Glomerular endothelial cell (primary cell): Measurements from ENCODE around the gene FCHO1. TPM values are rescaled to one million over a fixed set of nuclear protein-coding genes. Genes with fewer than 3 reads are reported as not detected.

ENCODE experiments used
- DNase-seq: peaks from one replicate; pipeline ENCODE4 v3.0.0-alpha.2; 2011; ENCODE audit warnings: low read depth, low spot score; ENCODE audit errors: extremely low read depth
- total RNA-seq: library from RNA; depleted of rRNA; stranded (reverse); fragments of >200 nt; gene quantifications from 2 replicates; pipeline ENCODE4 v1.2.3, GENCODE V29; 2015

FCHO1 gene
- total RNA-seq, 1 donor from 2014 or later, result 0.93 TPM

DNA sequence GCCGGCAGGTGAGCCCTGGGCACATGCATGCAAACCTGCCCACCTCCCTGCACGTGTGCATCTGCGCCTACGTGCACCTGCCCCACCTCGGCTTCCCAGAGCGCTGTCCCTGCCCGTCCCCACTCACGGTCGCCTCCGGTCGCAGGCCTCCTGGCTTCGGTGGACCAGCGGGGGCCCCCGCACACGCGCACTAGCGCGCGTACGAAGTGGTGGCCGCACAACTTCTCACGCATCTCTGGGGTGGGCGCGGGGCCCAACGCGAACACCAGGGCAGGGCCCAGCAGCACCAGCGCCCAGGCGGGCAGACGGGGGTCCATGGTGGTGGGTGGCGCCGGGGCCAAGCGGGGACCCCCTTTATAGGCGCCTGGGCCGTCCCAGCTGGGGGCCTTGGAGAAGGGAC is 69.9 kb downstream of the FCHO1 start, which contains the start of gene INSL3:
Gene INSL3 (minus strand): TSS at position 330 of the 400 bp plus-strand sequence. CDS start 13 bp downstream, at position 317.
- no peak for DNase-seq

- DNase-seq, result no peak
Observed at GRCh38 chr19:17824339-17824738, 73.1 kb downstream of the FCHO1 start.

DNA sequence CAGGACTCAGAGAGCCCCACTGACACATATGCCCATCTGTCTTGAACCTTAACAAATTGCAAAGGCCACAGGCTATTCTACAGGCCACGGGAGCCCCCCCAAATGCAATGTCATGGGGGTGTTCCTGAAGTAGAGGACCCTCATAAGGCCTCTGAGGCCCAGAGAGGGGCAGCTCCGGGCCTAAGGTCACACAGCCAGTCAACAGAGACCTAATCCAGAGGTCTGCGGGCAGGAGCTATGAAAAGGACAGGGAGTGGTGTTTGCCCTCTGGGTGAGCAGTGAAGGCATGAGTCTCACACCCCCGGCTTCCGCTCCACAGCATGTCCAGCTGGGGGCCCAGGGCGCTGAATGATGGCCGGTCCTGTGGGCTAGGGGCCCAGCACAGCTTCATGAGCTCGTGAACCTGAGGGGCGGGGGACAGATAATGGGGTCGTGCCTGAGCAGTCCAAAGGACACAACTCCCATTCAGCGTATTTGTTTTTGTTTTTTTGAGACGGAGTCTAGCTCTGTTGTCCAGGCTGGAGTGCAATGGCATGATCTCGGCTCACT is 75.3 kb downstream of the FCHO1 start:
- DNase-seq, result no peak

- DNase-seq, result no peak
Observed at GRCh38 chr19:17829855-17830566, 78.7 kb downstream of the FCHO1 start.

GRCh38 chr19:17830567-17831418 is 79.5 kb downstream of the FCHO1 start:
- no peak for DNase-seq

DNA sequence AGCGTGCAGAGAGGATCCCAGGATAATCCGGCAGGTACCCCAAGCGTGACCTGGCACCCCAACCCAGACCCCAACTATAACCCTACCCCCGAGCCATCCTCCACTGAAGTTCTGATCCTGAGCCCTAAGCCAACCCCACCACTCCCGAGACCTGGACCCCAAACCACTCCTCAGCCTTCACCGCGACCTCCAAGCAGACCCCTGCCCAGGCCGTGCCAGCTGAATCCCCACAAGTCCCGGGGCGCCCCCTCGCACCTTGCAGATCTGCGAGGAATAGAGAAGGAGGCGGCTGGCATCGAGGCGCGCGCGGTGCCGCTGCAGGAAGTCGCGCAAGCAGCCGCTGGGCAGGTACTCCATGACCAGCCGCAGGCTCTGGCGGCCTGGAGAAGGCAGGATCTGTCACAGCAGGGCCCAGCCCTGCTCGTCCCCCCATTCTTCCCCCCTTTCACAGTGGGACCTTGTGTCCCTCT is 80.2 kb downstream of the FCHO1 start:
- no peak for DNase-seq

DNA sequence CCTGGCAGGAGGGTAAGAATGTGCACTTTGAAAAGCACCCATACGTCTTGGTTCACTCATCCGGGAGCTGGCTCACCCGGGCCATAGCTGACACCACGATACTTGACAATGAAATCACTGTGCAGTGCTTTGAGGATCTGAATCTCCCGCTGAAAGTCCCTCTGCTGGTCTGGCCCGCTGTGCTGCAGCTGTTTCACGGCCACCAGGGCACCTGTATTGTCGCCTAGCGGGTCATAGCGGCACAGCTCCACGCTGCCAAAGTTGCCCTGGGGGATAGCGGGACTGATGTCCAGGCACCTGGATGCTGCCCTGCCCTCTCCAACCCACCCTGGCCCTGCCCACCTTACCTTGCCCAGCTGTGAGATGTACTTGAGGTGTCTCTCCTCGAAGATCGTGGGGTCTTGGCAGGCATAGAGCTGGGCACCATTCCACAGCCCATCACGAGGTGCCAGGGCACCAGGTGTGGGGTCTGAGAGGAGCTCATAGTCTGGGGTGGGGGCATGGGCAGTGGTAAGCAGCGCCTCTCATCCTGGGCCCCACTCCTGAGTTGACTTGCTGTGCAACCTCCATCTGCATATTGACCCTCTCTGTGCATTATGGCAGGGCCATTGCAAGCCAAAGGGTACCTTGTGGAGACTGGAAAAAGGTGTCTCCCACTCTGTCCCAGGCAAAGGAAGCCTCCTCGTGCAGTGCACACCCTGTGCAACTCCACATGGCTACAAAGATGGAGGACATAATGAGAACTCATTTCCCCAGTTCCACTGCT is 81.3 kb downstream of the FCHO1 start:
- no peak for DNase-seq

- DNase-seq, result no peak
Observed at GRCh38 chr19:17834350-17835181, 83.3 kb downstream of the FCHO1 start.

DNA sequence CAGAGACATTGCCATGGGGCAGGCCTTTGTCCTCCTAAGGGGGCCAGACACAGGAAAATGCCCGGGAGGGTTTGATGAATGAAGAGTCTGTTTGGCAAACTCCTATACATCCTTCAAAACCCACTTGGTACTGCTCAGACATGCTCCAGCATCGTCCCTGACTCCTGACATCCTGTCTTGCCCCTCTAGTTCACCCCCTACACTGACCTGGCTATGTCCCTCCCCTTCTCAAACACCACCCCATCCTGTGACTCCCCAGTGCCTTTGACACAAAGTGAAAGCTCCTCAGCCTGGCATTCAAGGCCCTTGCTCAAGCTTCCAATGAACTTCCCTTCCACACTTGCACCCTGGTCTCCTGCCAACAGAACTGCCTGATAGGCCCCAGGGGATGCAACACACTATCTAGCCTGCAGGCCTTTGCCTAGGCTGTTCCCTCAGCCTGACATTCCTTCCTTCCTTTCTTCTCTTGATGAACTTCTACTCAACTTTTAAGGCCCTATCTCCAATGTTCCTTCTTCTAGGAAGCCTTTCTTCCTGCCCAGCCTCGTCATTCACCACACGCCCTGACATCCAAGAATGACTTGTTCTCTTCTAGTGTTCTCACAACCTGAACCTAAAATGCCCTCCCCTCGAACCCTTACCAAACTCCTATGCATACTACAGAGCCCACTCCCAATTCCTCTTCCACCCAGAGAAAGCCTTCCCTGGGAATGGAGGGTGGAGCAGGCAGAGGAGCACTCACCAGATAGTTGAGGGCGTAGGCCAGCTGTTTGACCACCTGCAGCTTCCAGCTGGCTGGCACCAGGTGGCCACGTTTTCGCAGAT is 84.1 kb downstream of the FCHO1 start:
- no peak for DNase-seq

DNA sequence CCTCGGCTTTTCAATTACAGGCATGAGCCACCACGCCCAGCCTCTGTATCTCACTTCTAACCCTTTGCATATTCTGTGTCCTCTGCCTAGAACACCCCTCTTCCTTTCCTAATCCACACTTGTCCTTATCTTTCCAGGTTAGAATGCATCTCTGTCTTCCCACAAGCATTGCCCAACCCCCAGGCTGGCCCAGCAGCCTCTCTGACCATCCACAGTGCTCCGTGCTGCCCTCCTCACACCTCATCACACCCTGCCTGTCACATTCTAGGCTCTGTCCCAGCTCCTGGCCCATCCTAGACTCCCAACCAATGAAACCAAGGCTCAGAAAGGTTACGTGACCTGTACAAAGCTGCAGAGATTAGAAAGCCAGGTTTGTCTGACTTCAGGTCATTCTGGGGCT is 85.3 kb downstream of the FCHO1 start:
- DNase-seq, result no peak

GRCh38 chr19:17837972-17838371 is 86.7 kb downstream of the FCHO1 start:
- DNase-seq, result no peak

Other genes with a start within 250 kb of the FCHO1 start
- 168 and 179 TPM in 2 replicates for gene PGLS, start 239.8 kb upstream of the FCHO1 start, total RNA-seq
- 297 and 462 TPM in 2 replicates for gene COLGALT1, start 195.8 kb upstream of the FCHO1 start, total RNA-seq
- 0.19 and 0.70 TPM in 2 replicates for gene UNC13A, start 63.1 kb upstream of the FCHO1 start, total RNA-seq
- 72.2 and 141 TPM in 2 replicates for gene MAP1S, start 32.0 kb upstream of the FCHO1 start, total RNA-seq
- gene B3GNT3, start 43.7 kb downstream of the FCHO1 start, total RNA-seq, result not detected in 2 replicates
- gene INSL3, start 70.0 kb downstream of the FCHO1 start, total RNA-seq, result not detected in 2 replicates
- 12.1 and 25.9 TPM in 2 replicates for gene JAK3, start 96.5 kb downstream of the FCHO1 start, total RNA-seq
- 1,326 and 1,657 TPM in 2 replicates for gene RPL18A, start 108.4 kb downstream of the FCHO1 start, total RNA-seq
- gene SLC5A5, start 120.5 kb downstream of the FCHO1 start, total RNA-seq, result not detected in 2 replicates
- gene CCDC124, start 181.5 kb downstream of the FCHO1 start, total RNA-seq, result 94.4 and 103 TPM in 2 replicates
- gene KCNN1, start 215.6 kb downstream of the FCHO1 start, total RNA-seq, result 0.41 and 2.3 TPM in 2 replicates